ENCODE measurements around the gene SLC30A5. TPM values are rescaled to one million over a fixed set of nuclear protein-coding genes. Genes with fewer than 3 reads are reported as not detected.
"Not testable (repeated sequence)": the region's sequence is repeated elsewhere in the genome, so short reads cannot be mapped to it uniquely, and the experiment has no call there.

Gene SLC30A5
- total RNA-seq, 1 donor from 2014 or later = 62.7 TPM

- Histone ChIP-seq H3K4me1 (no peaks in the 10 kb centered on the region), H3K36me3 (no peaks in the 10 kb centered on the region), H3K4me3 (no peak overlapping the region), H3K27me3 (ENCODE audit: low read depth) (no peaks in the 10 kb centered on the region), H3K27ac (no peak overlapping the region), H3K9me3 (peaks cover 7% of the 10 kb centered on the region)
- DNase-seq (no peak), ATAC-seq (no peak)
- TF ChIP-seq CTCF (IDR thresholded peaks at IDR 0.05) = no peak
- intact Hi-C loops (cut with DNase I) = no loop called here
Observed at GRCh38 chr5:69140827-69141226, 47.0 kb downstream of the SLC30A5 start.

- H3K4me3 ChIP-seq; ATAC-seq; H3K4me1 ChIP-seq; H3K27me3 ChIP-seq (ENCODE audit: low read depth); DNase-seq; intact Hi-C loops (cut with DNase I); H3K27ac ChIP-seq; H3K36me3 ChIP-seq; H3K9me3 ChIP-seq: not testable (repeated sequence)
Observed at GRCh38 chr5:69148576-69148975, 54.8 kb downstream of the SLC30A5 start.

DNA sequence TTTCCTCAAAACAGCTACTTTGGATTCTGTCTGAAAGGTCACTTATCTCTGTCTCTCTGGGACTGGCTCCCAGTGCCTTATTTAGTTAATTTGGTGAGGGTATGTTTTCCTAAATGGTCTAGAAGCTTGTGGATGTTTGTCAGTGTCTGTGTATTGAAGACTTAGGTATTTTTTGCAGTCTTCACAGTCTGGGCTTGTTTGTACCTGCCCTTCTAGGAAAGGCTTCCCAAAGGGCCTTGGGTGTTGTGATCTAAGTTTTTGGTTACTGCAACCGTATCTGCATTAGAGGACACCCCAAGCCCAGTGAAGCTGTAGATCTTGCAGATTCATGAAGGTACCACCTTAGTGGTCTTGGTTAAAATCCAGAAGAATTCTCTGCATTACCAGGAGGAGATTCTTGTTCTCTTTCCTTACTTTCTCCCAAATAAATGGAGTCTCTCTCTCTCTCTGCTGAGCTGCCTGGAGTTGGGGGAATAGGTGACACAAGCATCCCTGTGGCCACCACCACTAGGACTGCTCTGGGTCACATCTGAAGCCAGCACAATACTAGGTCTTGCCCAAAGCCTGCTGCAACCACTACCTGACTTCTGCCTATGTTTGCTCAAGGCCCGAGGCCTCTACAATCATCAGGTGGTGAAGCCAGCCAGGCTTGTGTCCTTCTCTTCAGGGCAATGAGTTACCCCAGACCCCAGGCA lies 55.3 kb downstream of the SLC30A5 start:
- ATAC-seq = no peak
- Histone ChIP-seq H3K9me3 (no peaks in the 10 kb centered on the region), H3K27me3 (ENCODE audit: low read depth) (no peaks in the 10 kb centered on the region), H3K4me1 (no peaks in the 10 kb centered on the region), H3K36me3 (no peaks in the 10 kb centered on the region), H3K27ac (no peak overlapping the region), H3K4me3 (no peak overlapping the region)
- intact Hi-C loops (cut with DNase I) = no loop called here
- TF ChIP-seq CTCF (IDR thresholded peaks at IDR 0.05) = no peak
- no peak for DNase-seq

GRCh38 chr5:69149676-69150010 lies 55.8 kb downstream of the SLC30A5 start:
- no peak overlapping the region for H3K27ac ChIP-seq
- no peaks in the 10 kb centered on the region for H3K9me3 ChIP-seq
- intact Hi-C loops (cut with DNase I) = no loop called here
- no peaks in the 10 kb centered on the region for H3K27me3 ChIP-seq (ENCODE audit: low read depth)
- ATAC-seq (no peak), DNase-seq (no peak)
- no peaks in the 10 kb centered on the region for H3K36me3 ChIP-seq
- no peak overlapping the region for H3K4me3 ChIP-seq
- no peak for TF ChIP-seq CTCF (IDR thresholded peaks at IDR 0.05)
- no peaks in the 10 kb centered on the region for H3K4me1 ChIP-seq

DNA sequence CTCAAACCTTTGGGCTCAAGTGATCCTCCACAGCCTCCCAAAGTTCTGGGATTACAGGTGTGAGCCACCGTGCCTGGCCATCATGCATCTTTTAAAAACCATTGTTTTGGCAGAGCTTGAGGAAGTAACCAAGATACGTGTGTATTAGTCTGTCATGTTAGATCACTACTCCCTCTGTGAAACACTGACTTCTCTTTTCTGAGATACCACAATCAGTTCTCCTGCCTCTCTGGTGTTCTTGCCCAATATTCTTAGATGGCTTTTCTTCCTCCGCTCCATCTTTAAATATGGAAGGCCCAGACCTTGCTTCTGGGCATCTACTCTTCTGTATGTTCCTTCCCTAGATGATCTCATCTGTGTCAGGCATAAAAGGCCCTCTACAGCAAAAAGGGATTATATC lies 58.9 kb downstream of the SLC30A5 start:
- H3K4me1 ChIP-seq = no peaks in the 10 kb centered on the region
- no peaks in the 10 kb centered on the region for H3K9me3 ChIP-seq
- H3K36me3 ChIP-seq = no peaks in the 10 kb centered on the region
- ATAC-seq (no peak), DNase-seq (no peak)
- TF ChIP-seq CTCF (IDR thresholded peaks at IDR 0.05) = no peak
- no peak overlapping the region for H3K4me3 ChIP-seq
- no peak overlapping the region for H3K27ac ChIP-seq
- intact Hi-C loops (cut with DNase I) = no loop called here
- no peaks in the 10 kb centered on the region for H3K27me3 ChIP-seq (ENCODE audit: low read depth)

- intact Hi-C loops (cut with DNase I) = no loop called here
Observed at GRCh38 chr5:69156456-69156855, 62.6 kb downstream of the SLC30A5 start.

More at GRCh38 chr5:69156456-69156855, 62.6 kb downstream of the SLC30A5 start:
- Histone ChIP-seq H3K27ac (no peak overlapping the region), H3K4me1 (no peaks in the 10 kb centered on the region), H3K27me3 (ENCODE audit: low read depth) (no peaks in the 10 kb centered on the region), H3K36me3 (no peaks in the 10 kb centered on the region), H3K9me3 (no peaks in the 10 kb centered on the region), H3K4me3 (no peak overlapping the region)
- DNase-seq (no peak), ATAC-seq (no peak)
- TF ChIP-seq CTCF (IDR thresholded peaks at IDR 0.05) = no peak
